Esophagus muscularis mucosa (tissue), 2 donors: Measurements from ENCODE around the gene PITRM1.

Source experiments
- POLR2A ChIP-seq: fragments of 450-650 bp; IDR thresholded peaks from one replicate; pipeline ENCODE4 v1.6.1; 2017; ENCODE audit warnings: antibody characterized with exemption, moderate library complexity, mild to moderate bottlenecking, low read depth
- POLR2AphosphoS5 ChIP-seq, 2 donors: sonication (generic); formaldehyde crosslinking; IDR thresholded peaks; one replicate each; pipeline ENCODE4 v1.6.1; 2017; ENCODE audit warnings: antibody characterized with exemption in 2 of 2

GRCh38 chr10:3199488-3199887, 26.9 kb upstream of the PITRM1 start:
- TF ChIP-seq POLR2A (no peak), POLR2AphosphoS5 (IDR thresholded peaks at IDR 0.05) (no peak)
